ENCODE measurements around the gene ME1. TPM values are rescaled to one million over a fixed set of nuclear protein-coding genes. Genes with fewer than 3 reads are reported as not detected.

ME1 gene
- total RNA-seq, 1 experiment from 2014 or later, result 5.3 TPM

DNA sequence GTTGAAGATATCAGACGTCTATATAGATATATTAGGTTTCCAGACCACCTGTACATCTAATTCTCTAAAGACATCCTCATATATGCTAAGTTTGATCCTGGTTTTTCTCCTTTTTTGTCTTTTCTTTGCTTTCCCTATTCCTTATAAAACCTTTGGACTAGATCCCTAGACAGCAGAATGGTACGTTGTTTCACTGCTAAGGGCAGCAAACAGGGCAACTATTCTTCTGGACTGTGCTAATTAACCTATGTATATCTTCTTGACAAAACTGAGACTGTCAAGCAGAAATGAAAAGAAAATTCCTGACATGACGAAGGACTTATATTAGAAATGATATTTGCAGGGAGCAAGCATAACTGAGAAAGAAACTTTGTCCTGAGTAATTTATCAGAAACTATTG is 19.1 kb downstream of the ME1 start:
- TF ChIP-seq TEAD4 (CRISPR knock-in tag; IDR thresholded peaks at IDR 0.05) (no peak), ZNF671 (CRISPR knock-in tag; IDR thresholded peaks at IDR 0.05) (no peak), JUN (CRISPR knock-in tag; IDR thresholded peaks at IDR 0.05) (no peak), ESRRA (CRISPR knock-in tag; IDR thresholded peaks at IDR 0.05; ENCODE audit: borderline replicate concordance) (no peak), ZNF121 (CRISPR knock-in tag; IDR thresholded peaks at IDR 0.05) (no peak), ZNF532 (CRISPR knock-in tag; IDR thresholded peaks at IDR 0.05; ENCODE audit: borderline replicate concordance) (no peak), SP1 (CRISPR knock-in tag; conservative IDR thresholded peaks at IDR 0.05) (no peak)
- Mint-ChIP-seq H3K9me3 (no peaks in the 10 kb centered on the region), H3K27me3 (ENCODE audit: low read depth) (no peaks in the 10 kb centered on the region), H3K36me3 (peaks cover 4% of the 10 kb centered on the region; the same call in 1 of the 2 replicates), H3K27ac (no peak overlapping the region), H3K4me3 (no peak overlapping the region), H3K4me1 (no peaks in the 10 kb centered on the region)
- DNase-seq (ENCODE audit: low spot score) (no peak), ATAC-seq (no peak)
- POLR2A ChIA-PET, result no interaction called here
- CTCF ChIA-PET, result no interaction called here

DNA sequence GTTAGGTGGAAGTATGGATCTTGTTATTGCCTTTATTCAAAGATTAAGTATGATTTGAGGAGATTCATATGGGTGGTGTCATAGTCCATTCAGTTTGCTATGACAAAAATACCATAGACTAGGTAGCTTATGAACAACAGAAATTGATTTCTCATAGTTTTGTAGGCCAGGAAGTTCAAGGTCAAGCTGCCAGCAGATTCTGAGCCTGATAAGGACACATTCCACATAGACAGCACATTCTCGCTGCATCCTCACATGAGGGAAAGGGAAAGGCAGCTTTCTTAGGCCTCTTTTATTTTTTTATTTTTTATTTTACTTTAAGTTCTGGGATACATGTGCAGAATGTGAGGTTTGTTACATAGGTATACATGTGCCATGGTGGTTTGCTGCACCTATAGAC is 27.7 kb downstream of the ME1 start:
- Mint-ChIP-seq H3K36me3 (peaks cover 15% of the 10 kb centered on the region), H3K9me3 (peaks cover 10% of the 10 kb centered on the region), H3K4me1 (no peaks in the 10 kb centered on the region), H3K27me3 (ENCODE audit: low read depth) (no peaks in the 10 kb centered on the region), H3K27ac (no peak overlapping the region), H3K4me3 (no peak overlapping the region)
- ATAC-seq, result no peak
- no peak for TF ChIP-seq CBFB (CRISPR knock-in tag; IDR thresholded peaks at IDR 0.05; ENCODE audit: low read depth)
- TF ChIP-seq ATF3 (CRISPR knock-in tag; conservative IDR thresholded peaks at IDR 0.05), result no peak
- TF ChIP-seq NFYB (CRISPR knock-in tag; conservative IDR thresholded peaks at IDR 0.05; ENCODE audit: low read depth), result no peak
- no peak for TF ChIP-seq GABPB1 (CRISPR knock-in tag; IDR thresholded peaks at IDR 0.05)
- TF ChIP-seq MYBL2 (CRISPR knock-in tag; IDR thresholded peaks at IDR 0.05), result no peak
- TF ChIP-seq ATF1 (CRISPR knock-in tag; IDR thresholded peaks at IDR 0.05), result no peak
- TF ChIP-seq ZNF219 (CRISPR knock-in tag; IDR thresholded peaks at IDR 0.05; ENCODE audit: borderline replicate concordance), result no peak
- no peak for TF ChIP-seq TCF7 (CRISPR knock-in tag; IDR thresholded peaks at IDR 0.05; ENCODE audit: low read depth)
- TF ChIP-seq ZNF396 (CRISPR knock-in tag; IDR thresholded peaks at IDR 0.05; ENCODE audit: borderline replicate concordance), result no peak
- TF ChIP-seq, protein P1, sequence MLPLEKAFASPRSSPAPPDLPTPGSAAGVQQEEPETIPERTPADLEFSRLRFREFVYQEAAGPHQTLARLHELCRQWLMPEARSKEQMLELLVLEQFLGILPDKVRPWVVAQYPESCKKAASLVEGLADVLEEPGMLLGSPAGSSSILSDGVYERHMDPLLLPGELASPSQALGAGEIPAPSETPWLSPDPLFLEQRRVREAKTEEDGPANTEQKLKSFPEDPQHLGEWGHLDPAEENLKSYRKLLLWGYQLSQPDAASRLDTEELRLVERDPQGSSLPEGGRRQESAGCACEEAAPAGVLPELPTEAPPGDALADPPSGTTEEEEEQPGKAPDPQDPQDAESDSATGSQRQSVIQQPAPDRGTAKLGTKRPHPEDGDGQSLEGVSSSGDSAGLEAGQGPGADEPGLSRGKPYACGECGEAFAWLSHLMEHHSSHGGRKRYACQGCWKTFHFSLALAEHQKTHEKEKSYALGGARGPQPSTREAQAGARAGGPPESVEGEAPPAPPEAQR (CRISPR knock-in tag; IDR thresholded peaks at IDR 0.05), result no peak
- TF ChIP-seq, protein P2, sequence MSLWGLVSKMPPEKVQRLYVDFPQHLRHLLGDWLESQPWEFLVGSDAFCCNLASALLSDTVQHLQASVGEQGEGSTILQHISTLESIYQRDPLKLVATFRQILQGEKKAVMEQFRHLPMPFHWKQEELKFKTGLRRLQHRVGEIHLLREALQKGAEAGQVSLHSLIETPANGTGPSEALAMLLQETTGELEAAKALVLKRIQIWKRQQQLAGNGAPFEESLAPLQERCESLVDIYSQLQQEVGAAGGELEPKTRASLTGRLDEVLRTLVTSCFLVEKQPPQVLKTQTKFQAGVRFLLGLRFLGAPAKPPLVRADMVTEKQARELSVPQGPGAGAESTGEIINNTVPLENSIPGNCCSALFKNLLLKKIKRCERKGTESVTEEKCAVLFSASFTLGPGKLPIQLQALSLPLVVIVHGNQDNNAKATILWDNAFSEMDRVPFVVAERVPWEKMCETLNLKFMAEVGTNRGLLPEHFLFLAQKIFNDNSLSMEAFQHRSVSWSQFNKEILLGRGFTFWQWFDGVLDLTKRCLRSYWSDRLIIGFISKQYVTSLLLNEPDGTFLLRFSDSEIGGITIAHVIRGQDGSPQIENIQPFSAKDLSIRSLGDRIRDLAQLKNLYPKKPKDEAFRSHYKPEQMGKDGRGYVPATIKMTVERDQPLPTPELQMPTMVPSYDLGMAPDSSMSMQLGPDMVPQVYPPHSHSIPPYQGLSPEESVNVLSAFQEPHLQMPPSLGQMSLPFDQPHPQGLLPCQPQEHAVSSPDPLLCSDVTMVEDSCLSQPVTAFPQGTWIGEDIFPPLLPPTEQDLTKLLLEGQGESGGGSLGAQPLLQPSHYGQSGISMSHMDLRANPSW (CRISPR knock-in tag; conservative IDR thresholded peaks at IDR 0.05; ENCODE audit: low read depth), result no peak
- no peak for TF ChIP-seq ZNF121 (CRISPR knock-in tag; IDR thresholded peaks at IDR 0.05)
- TF ChIP-seq NR1H2 (CRISPR knock-in tag; IDR thresholded peaks at IDR 0.05), result no peak
- POLR2A ChIA-PET, result no interaction called here
- CTCF ChIA-PET, result interaction anchor here (1.2 kb wide), 2 partner anchors 15 to 133 kb away, joined by 3 to 4 read pairs; no protein-coding TSS in a partner anchor
- no peak for DNase-seq (ENCODE audit: low spot score)
